AG04450 (cell line): ENCODE results near the gene NAB1. TPM values are rescaled to one million over a fixed set of nuclear protein-coding genes. Genes with fewer than 3 reads are reported as not detected.

Experiments used
- CTCF ChIA-PET: fragments of 300-600, 350-600 bp; formaldehyde crosslinking; extraction: SDS; loops from one replicate; lab custom pipeline; 2022; ENCODE audit warnings: antibody characterized with exemption, inconsistent platforms; lab: Charles Lee
- POLR2A ChIA-PET: fragments of 350-600 bp; formaldehyde crosslinking; extraction: SDS; loops from one replicate; lab custom pipeline; 2021; ENCODE audit warnings: antibody characterized with exemption, inconsistent platforms; lab: Yijun Ruan, JAX
- DNase-seq: peaks from one replicate; pipeline ENCODE4 v3.0.0-alpha.2; 2011; ENCODE audit warnings: low read depth, low spot score
- H3K27ac ChIP-seq: one replicate; pipeline ENCODE4 v1.5.1; 2012; ENCODE audit warnings: low read depth, low read length, control low read depth
- H3K27me3 ChIP-seq: one replicate; pipeline ENCODE4 v1.6.0; 2012; ENCODE audit warnings: low read length; ENCODE audit not compliant: control insufficient read depth, insufficient read depth
- H3K4me3 ChIP-seq: 2 replicates; pipeline ENCODE4 v1.5.1; 2011; ENCODE audit warnings: mild to moderate bottlenecking, low read depth, low read length, control low read depth
- H3K9me3 ChIP-seq: 2 replicates; pipeline ENCODE4 v1.5.1; 2012; ENCODE audit warnings: low read length; ENCODE audit not compliant: control insufficient read depth, insufficient read depth
- polyA plus RNA-seq: library from polyadenylated mRNA; depleted of rRNA; stranded (reverse); fragments of >200 nt; gene quantifications from 2 replicates; pipeline ENCODE4 v1.2.3, GENCODE V29; 2011
- TF ChIP-seq, protein P1 (sequence below): IDR thresholded peaks from 2 replicates; pipeline ENCODE4 v1.5.1; 2011; ENCODE audit warnings: low read depth, low read length, control low read depth, inconsistent platforms

The NAB1 gene
- polyA plus RNA-seq, 1 experiment = 30.7 TPM

DNA sequence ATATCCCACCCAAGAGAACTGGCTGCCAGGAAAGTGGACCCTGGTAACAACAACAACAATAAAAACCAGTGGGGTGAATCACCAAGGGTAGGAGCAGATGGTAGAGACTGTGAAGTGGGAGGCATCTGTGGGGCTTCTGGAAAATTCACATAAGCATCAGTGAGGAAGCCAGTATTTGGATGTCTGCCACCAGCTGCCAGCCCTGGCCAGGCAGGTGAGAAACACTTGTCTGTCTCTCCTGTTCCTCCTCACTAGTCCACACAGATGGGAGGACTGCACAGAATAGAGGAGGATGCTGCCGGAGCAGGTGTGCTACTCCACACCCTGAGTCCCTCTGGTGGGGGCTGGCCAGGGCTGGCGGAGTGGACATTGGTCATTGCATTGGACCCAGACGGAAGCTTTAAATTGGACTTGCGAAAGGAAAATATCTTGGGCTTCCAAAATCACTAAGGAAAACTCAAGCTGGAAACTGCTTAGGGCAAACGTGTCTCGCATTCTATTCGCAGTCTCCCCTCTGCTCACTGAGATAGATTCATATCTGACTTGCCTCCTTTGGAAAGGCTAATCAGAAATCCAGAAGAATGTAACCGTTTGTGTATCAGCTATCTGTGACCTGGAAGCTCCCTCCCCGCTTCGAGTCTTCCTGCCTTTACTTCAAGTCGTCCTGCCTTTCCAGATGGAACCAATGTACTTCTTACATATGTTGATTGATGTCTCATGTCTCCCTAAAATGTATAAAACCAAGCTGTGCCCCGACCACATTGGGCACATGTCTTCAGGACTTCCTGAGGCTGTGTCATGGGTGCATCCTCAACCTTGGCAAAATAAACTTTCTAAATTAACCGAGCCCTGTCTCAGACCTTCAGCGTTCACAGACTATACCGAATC is 69.1 kb downstream of the NAB1 start:
- ChIA-PET CTCF (no interaction called here), POLR2A (no interaction called here)
- Histone ChIP-seq H3K9me3 (no peaks in the 10 kb centered on the region; the same call in 1 of the 2 replicates), H3K27me3 (no peaks in the 10 kb centered on the region), H3K27ac (no peak overlapping the region), H3K4me3 (no peak overlapping the region)
- TF ChIP-seq, protein P1, sequence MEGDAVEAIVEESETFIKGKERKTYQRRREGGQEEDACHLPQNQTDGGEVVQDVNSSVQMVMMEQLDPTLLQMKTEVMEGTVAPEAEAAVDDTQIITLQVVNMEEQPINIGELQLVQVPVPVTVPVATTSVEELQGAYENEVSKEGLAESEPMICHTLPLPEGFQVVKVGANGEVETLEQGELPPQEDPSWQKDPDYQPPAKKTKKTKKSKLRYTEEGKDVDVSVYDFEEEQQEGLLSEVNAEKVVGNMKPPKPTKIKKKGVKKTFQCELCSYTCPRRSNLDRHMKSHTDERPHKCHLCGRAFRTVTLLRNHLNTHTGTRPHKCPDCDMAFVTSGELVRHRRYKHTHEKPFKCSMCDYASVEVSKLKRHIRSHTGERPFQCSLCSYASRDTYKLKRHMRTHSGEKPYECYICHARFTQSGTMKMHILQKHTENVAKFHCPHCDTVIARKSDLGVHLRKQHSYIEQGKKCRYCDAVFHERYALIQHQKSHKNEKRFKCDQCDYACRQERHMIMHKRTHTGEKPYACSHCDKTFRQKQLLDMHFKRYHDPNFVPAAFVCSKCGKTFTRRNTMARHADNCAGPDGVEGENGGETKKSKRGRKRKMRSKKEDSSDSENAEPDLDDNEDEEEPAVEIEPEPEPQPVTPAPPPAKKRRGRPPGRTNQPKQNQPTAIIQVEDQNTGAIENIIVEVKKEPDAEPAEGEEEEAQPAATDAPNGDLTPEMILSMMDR = no peak
- no peak for DNase-seq

DNA sequence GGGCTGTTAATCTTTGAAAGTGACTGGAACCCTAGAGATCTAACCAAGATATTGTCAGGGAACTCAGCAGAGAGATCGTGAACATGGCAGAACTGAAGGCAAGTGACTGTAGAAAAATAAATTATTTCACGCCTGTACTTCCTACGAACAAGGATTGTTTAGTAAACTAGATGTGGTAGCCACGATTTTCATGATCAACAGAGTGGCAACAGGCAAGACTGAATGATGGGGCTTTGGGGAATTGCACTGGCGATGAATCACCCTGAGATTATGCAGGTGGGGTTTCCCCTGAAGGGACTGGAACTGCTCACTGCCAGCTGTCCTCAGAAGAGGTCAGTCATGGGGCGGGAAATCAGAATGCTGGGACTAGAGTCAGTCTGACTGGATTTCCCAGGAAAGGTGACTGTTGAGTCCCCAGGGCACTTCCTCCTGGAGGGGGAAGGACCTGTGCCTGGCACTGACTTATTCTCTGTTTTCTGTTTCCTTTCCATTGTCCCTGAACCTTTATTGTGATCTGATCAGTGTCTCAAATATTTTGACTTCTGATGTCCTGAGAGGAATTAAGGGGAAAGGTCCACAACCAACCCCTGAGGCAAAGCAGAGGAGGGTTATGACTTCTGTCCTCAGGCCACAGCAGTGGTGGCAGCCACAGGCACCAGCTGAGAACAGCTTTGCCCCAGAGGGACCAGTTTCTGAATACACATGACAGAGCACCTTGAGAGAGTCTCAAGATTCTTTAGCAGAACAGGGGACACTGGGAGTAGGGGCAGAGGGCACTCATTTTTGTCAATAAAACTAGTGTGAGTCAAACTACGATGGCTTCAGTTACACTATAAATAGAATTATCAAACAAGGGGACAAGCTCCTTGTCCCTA is 70.0 kb downstream of the NAB1 start:
- Histone ChIP-seq H3K27ac (no peak overlapping the region), H3K27me3 (no peaks in the 10 kb centered on the region), H3K4me3 (no peak overlapping the region), H3K9me3 (no peaks in the 10 kb centered on the region; the same call in 1 of the 2 replicates)
- ChIA-PET POLR2A (interaction anchor here (0.5 kb wide), 1 partner anchor 119 kb away, joined by 5 read pairs; no protein-coding TSS in a partner anchor), CTCF (no interaction called here)
- DNase-seq = peak; percentile 18
- TF ChIP-seq, protein P1 = no peak

DNA sequence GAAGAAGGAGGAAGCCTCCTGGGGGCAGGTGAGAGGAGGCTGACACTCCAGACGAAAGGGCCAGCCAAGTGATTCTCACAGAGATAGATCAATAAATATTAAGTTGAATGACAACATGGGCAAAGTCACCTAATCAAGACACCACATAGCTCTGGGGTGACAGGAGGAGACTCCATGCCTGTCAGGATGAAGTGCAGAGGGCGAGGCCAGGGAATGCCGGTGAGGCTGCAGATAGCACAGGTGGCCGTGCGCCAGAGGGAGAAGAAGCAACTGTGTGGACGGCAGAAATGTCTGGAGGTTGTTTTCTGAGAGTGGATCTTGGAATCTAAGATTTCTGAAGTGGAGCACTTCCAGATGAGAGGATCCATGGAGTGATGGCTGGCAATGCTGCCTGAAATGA is 71.4 kb downstream of the NAB1 start:
- Histone ChIP-seq H3K9me3 (no peaks in the 10 kb centered on the region; the same call in 1 of the 2 replicates), H3K27me3 (no peaks in the 10 kb centered on the region), H3K27ac (no peak overlapping the region), H3K4me3 (no peak overlapping the region)
- no peak for DNase-seq
- CTCF ChIA-PET = no interaction called here
- TF ChIP-seq, protein P1 = no peak
- POLR2A ChIA-PET = no interaction called here

DNA sequence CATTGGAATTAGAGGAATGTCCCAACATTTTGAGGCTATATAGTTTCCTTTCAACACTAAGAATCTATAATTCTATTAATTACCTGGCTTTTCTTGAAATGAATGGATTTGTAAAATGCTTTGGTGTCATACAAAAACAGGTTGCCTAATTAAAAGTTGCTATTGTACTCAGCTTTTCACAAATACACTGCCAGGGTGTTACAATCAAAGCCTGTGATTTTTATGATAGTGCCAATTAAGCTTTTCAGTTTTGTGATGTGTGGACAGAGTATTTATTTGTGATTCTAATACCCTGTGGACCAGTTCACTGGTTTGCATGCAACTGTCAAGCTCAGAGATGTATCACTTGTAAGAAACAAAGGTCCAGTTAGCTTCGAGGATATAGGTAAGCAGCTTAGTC is 71.8 kb downstream of the NAB1 start:
- TF ChIP-seq, protein P1 = no peak
- CTCF ChIA-PET = no interaction called here
- H3K9me3 ChIP-seq = no peaks in the 10 kb centered on the region; the same call in 1 of the 2 replicates
- H3K27ac ChIP-seq = no peak overlapping the region
- H3K4me3 ChIP-seq = no peak overlapping the region
- H3K27me3 ChIP-seq = no peaks in the 10 kb centered on the region
- POLR2A ChIA-PET = no interaction called here
- DNase-seq = no peak
